HepG2 (cell line): ENCODE data around the gene SLAIN2. TPM values are rescaled to one million over a fixed set of nuclear protein-coding genes. Genes with fewer than 3 reads are reported as not detected.

Source experiments
- ATAC-seq: fragments of 200-7000 bp; cut with Tn5 transposase; 3 replicates; pipeline ENCODE4 v1.9.1; 2020; ENCODE audit warnings: mild to moderate bottlenecking, moderate library complexity
- BruUV-seq: library from RNA; stranded (reverse); fragments of 400-500 nt; replicated peaks from 2 replicates; lab custom pipeline; 2021; lab: Mats Ljungman, UMichigan
- CTCF ChIA-PET: fragments of 300-600 bp; formaldehyde crosslinking; extraction: SDS; loops from one replicate; lab custom pipeline; 2021; ENCODE audit warnings: low total read pairs, inconsistent platforms, low intra/inter-chr PET ratio; lab: Yijun Ruan, JAX
- POLR2A ChIA-PET: fragments of 350-600 bp; sonication (Branson Sonifier 250); formaldehyde crosslinking; loops from one replicate; lab custom pipeline; 2020; ENCODE audit warnings: antibody characterized with exemption, inconsistent platforms; lab: Yijun Ruan, JAX
- DNase-seq: peaks from one replicate; pipeline ENCODE4 v3.0.0-alpha.2; 2015; ENCODE audit warnings: low spot score
- FAIRE-seq: peaks from 3 replicates; lab custom pipeline; 2011; peaks lifted over from hg19 to GRCh38; lab: Jason Lieb, UNC
- H2AFZ ChIP-seq: one replicate; pipeline ENCODE4 v1.6.1; 2011; ENCODE audit warnings: low read length, inconsistent platforms
- H3K27ac ChIP-seq: fragments of 300-600 bp; 3 replicates; pipeline ENCODE4 v1.8.0; 2011; ENCODE audit warnings: mixed run types, mild to moderate bottlenecking, mixed read lengths, low read length, inconsistent platforms; ENCODE audit not compliant: insufficient read depth; ENCODE audit errors: extremely low read length
- H3K27me3 ChIP-seq, 2 experiments: fragments of 200-600 bp in 1 of 2; 2 replicates in 1 of 2; 3 replicates in 1 of 2; pipeline versions ENCODE4 v1.6.0 to v1.8.0; 2011; ENCODE audit warnings: low read length in 2 of 2, mild to moderate bottlenecking in 2 of 2, moderate library complexity in 2 of 2, inconsistent platforms in 1 of 2; ENCODE audit not compliant: insufficient read depth in 2 of 2, control insufficient read depth in 1 of 2
- H3K36me3 ChIP-seq, 2 experiments: fragments of 200-600 bp in 1 of 2; replicated peaks in 1 of 2; 2 replicates in 1 of 2; 3 replicates in 1 of 2; pipeline versions ENCODE4 v1.5.1 to v1.8.0; 2011; ENCODE audit warnings: low read length in 2 of 2, inconsistent platforms in 1 of 2; ENCODE audit not compliant: insufficient read depth in 2 of 2, control insufficient read depth in 1 of 2
- H3K4me1 ChIP-seq: 2 replicates; pipeline ENCODE4 v1.5.1; 2012; ENCODE audit warnings: low read length, inconsistent platforms; ENCODE audit not compliant: insufficient read depth
- H3K4me2 ChIP-seq: 2 replicates; pipeline ENCODE4 v1.6.0; 2011; ENCODE audit warnings: low read depth, low read length, inconsistent platforms
- H3K4me3 ChIP-seq, 3 experiments: fragments of 200-600 bp in 1 of 3; sonication (generic), shearing (Covaris generic) in 1 of 3; replicated peaks in 1 of 3; 2 replicates each; pipeline ENCODE4 v1.5.1; 2011 to 2016; ENCODE audit warnings: low read length in 3 of 3, inconsistent platforms in 2 of 3, low read depth in 2 of 3, mild to moderate bottlenecking in 2 of 3, control low read depth in 1 of 3, mixed read lengths in 1 of 3; ENCODE audit not compliant: insufficient read depth in 1 of 3
- H3K79me2 ChIP-seq: one replicate; pipeline ENCODE4 v1.6.1; 2011; ENCODE audit warnings: low read length, inconsistent platforms; ENCODE audit not compliant: insufficient read depth
- H3K9ac ChIP-seq: 2 replicates; pipeline ENCODE4 v1.6.0; 2011; ENCODE audit warnings: mild to moderate bottlenecking, low read depth, low read length, inconsistent platforms; ENCODE audit not compliant: insufficient read depth
- H3K9me3 ChIP-seq: 2 replicates; pipeline ENCODE4 v1.5.1; 2012; ENCODE audit warnings: mild to moderate bottlenecking, low read length
- H4K20me1 ChIP-seq: 2 replicates; pipeline ENCODE4 v1.6.0; 2011; ENCODE audit warnings: inconsistent platforms, mild to moderate bottlenecking, low read length, moderate library complexity; ENCODE audit not compliant: insufficient read depth
- CBX1 ChIP-seq: IDR thresholded peaks from one replicate; pipeline ENCODE4 v1.6.1; 2016; ENCODE audit warnings: antibody characterized with exemption, low read depth
- NKX3-1 ChIP-seq: sonication (generic); formaldehyde crosslinking; IDR thresholded peaks from 2 replicates; pipeline ENCODE4 v1.5.0; 2020; ENCODE audit warnings: missing genetic modification reagents
- PHF20 ChIP-seq: sonication (generic); formaldehyde crosslinking; IDR thresholded peaks from 2 replicates; pipeline ENCODE4 v1.5.0; 2020; ENCODE audit warnings: mild to moderate bottlenecking, missing genetic modification reagents
- TOE1 ChIP-seq: sonication (generic); formaldehyde crosslinking; IDR thresholded peaks from 2 replicates; pipeline ENCODE4 v1.4.0; 2020; ENCODE audit warnings: mild to moderate bottlenecking, missing genetic modification reagents
- ZFP1 ChIP-seq: IDR thresholded peaks from 2 replicates; pipeline ENCODE4 v1.6.1; 2016
- ZNF263 ChIP-seq: sonication (generic); formaldehyde crosslinking; IDR thresholded peaks from 2 replicates; pipeline ENCODE4 v1.4.0; 2020; ENCODE audit warnings: missing genetic modification reagents
- ZNF841 ChIP-seq: sonication (generic); formaldehyde crosslinking; IDR thresholded peaks from 2 replicates; pipeline ENCODE4 v1.8.1; 2023; ENCODE audit warnings: missing genetic modification reagents, borderline replicate concordance
- WGBS: methylation state at CpG from one replicate; pipeline ENCODE4 v1.1.6; 2017; ENCODE audit warnings: low lambda C conversion rate; 5-methylcytosine and 5-hydroxymethylcytosine counted together
- in situ Hi-C: cut with HindIII; loops from 2 replicates; pipeline ENCODE4 v1.10.0; 2017; ENCODE audit warnings: low pct_unique_long_range_greater_than_20kb; ENCODE audit not compliant: extremely low pct_ligation_motif_present
- intact Hi-C: fragments of 100-400 bp; cut with micrococcal nuclease; formaldehyde crosslinking; loops from one replicate; pipeline ENCODE4 v1.10.0; 2022; ENCODE audit not compliant: unreplicated experiment
- polyA plus RNA-seq, 8 experiments: library from polyadenylated mRNA; depleted of rRNA in 3 of 8; stranded (reverse) in 7 of 8; unstranded in 1 of 8; fragments of >200 nt; fragmentation: Illumina TruSeq in 4 of 8; extraction: Trizol in 4 of 8; gene quantifications; 2 replicates each; pipeline versions ENCODE4 v1.2.1 to v1.2.3, GENCODE V29; 2011 to 2016; ENCODE audit warnings: low read depth in 4 of 8, missing spikeins in 1 of 8, mixed read lengths in 1 of 8; ENCODE audit not compliant: insufficient read depth in 1 of 8
- total RNA-seq, 5 experiments: library from RNA; depleted of rRNA; stranded (reverse); fragments of >200 nt; fragmentation: Illumina TruSeq; extraction: Trizol; gene quantifications; 2 replicates each; pipeline ENCODE4 v1.2.3, GENCODE V29; 2016; ENCODE audit warnings: low read depth in 1 of 5
- TF ChIP-seq, protein P1 (sequence below): sonication (generic); formaldehyde crosslinking; IDR thresholded peaks from 2 replicates; pipeline ENCODE4 v1.5.1; 2020; ENCODE audit warnings: missing genetic modification reagents, mild to moderate bottlenecking, borderline replicate concordance
- TF ChIP-seq, protein P2 (sequence below): sonication (generic); formaldehyde crosslinking; IDR thresholded peaks from 2 replicates; pipeline ENCODE4 v1.8.0; 2022; ENCODE audit warnings: missing genetic modification reagents, mild to moderate bottlenecking, borderline replicate concordance

SLAIN2 gene
- total and polyA plus RNA-seq, 2 of the 13 experiments (the other 11 are each of a cell fraction or from before 2014, with no cell fraction given): 20.7 to 22.5 TPM

DNA sequence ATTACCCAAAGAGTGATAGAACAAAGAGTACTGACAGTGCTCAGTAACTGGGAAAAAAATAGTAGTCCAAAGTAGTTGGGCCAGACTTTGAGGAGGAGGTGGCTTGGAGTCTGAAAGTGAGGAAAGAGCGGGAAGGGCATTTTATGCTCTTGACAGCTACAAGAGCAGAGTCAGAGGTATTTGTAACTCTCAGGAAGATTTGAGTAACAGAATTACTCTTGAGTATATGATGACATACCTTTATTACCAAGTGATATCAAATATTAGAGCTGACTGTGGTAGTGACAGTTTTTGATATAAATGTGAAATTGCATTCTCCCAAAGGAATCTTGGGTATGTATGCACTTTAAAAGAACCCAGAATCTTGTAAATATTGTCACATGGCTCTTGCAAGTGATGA is 2.2 kb downstream of the SLAIN2 start (continued):
- TF ChIP-seq, protein P1, sequence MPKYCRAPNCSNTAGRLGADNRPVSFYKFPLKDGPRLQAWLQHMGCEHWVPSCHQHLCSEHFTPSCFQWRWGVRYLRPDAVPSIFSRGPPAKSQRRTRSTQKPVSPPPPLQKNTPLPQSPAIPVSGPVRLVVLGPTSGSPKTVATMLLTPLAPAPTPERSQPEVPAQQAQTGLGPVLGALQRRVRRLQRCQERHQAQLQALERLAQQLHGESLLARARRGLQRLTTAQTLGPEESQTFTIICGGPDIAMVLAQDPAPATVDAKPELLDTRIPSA (CRISPR knock-in tag): no peak
- TF ChIP-seq ZNF841 (no peak), NKX3-1 (CRISPR knock-in tag) (no peak), ZFP1 (CRISPR knock-in tag) (no peak), PHF20 (CRISPR knock-in tag) (no peak), CBX1 (no peak)
- TF ChIP-seq, protein P2, sequence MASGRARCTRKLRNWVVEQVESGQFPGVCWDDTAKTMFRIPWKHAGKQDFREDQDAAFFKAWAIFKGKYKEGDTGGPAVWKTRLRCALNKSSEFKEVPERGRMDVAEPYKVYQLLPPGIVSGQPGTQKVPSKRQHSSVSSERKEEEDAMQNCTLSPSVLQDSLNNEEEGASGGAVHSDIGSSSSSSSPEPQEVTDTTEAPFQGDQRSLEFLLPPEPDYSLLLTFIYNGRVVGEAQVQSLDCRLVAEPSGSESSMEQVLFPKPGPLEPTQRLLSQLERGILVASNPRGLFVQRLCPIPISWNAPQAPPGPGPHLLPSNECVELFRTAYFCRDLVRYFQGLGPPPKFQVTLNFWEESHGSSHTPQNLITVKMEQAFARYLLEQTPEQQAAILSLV (CRISPR knock-in tag): no peak
- TF ChIP-seq, all 625 proteins: peak for 0

DNA sequence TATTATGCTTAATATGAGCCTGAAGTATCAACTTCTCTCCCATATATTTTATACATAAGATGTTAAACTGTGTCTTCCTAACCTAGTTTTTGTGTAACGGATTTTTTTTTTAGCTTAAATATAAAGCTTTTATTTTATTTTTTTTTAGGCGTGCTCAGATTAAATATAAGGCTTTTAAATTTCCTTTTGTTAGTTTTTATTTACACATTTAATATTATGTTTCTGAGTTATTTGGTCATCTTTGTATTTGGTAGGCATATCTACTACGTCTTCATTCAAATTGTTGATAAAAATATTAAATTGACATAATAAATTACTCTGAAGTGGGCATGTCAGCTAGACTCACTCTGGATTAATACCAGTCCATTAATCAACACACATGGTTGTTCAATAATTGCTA is 4.2 kb downstream of the SLAIN2 start:
- no peaks in the 10 kb centered on the region for H3K9me3 ChIP-seq
- no peak overlapping the region for H3K9ac ChIP-seq
- BruUV-seq: no TSS peak
- H3K4me1 ChIP-seq: peaks cover 46% of the 10 kb centered on the region
- WGBS: 97% methylated on average over 3 of the region's 3 CpGs
- TF ChIP-seq ZNF263 (CRISPR knock-in tag) (no peak), TOE1 (CRISPR knock-in tag) (no peak)
- no peak overlapping the region for H3K27ac ChIP-seq
- H4K20me1 ChIP-seq: peaks cover 31% of the 10 kb centered on the region
- POLR2A ChIA-PET: no interaction called here
- peak overlapping the region; percentile 82 for H3K4me2 ChIP-seq
- ATAC-seq (no peak), FAIRE-seq (no peak), DNase-seq (no peak)
- no peak overlapping the region for H2AFZ ChIP-seq
- in situ Hi-C loops (no loop called here), intact Hi-C loops (loop anchor here (10.0 kb wide), 2 partner anchors 311 to 439 kb away; partner anchors contain the start of gene FRYL)
- H3K4me3 ChIP-seq: no peak overlapping the region
- H3K79me2 ChIP-seq: peaks cover 79% of the 10 kb centered on the region
- CTCF ChIA-PET: no interaction called here
- no peaks in the 10 kb centered on the region for H3K36me3 ChIP-seq
- H3K27me3 ChIP-seq: no peaks in the 10 kb centered on the region; a peak in 1 of 5 replicates
